PFSK-1 (cell line): ENCODE measurements around the gene SEMA4D.

Source experiments
- POLR2AphosphoS5 ChIP-seq: IDR thresholded peaks from 2 replicates; pipeline ENCODE4 v1.6.1; 2012; ENCODE audit warnings: low read depth, mild to moderate bottlenecking, control low read depth, low read length, moderate library complexity
- SIN3A ChIP-seq: IDR thresholded peaks from 2 replicates; pipeline ENCODE4 v1.6.1; 2012; ENCODE audit warnings: mild to moderate bottlenecking, low read length, moderate library complexity, borderline replicate concordance; ENCODE audit not compliant: insufficient read depth
- TAF1 ChIP-seq: IDR thresholded peaks from 2 replicates; pipeline ENCODE4 v1.6.1; 2012; ENCODE audit warnings: low read length, control low read depth, borderline replicate concordance; ENCODE audit not compliant: insufficient read depth

GRCh38 chr9:89361031-89361430, 136.9 kb downstream of the SEMA4D start:
- no peak for TF ChIP-seq TAF1
- TF ChIP-seq SIN3A = no peak
- TF ChIP-seq POLR2AphosphoS5 = no peak
